PFSK-1 (cell line): ENCODE results near the gene NFKBIE. TPM values are rescaled to one million over a fixed set of nuclear protein-coding genes. Genes with fewer than 3 reads are reported as not detected.

Experiments
- FOXP2 ChIP-seq: optimal IDR thresholded peaks from 2 replicates; pipeline ENCODE3; 2011; ENCODE audit warnings: borderline replicate concordance, control low read depth, inconsistent platforms; ENCODE audit not compliant: insufficient read depth; ENCODE audit errors: extremely low read length, extremely low read depth
- POLR2AphosphoS5 ChIP-seq: IDR thresholded peaks from 2 replicates; pipeline ENCODE4 v1.6.1; 2012; ENCODE audit warnings: low read depth, mild to moderate bottlenecking, control low read depth, low read length, moderate library complexity
- SIN3A ChIP-seq: IDR thresholded peaks from 2 replicates; pipeline ENCODE4 v1.6.1; 2012; ENCODE audit warnings: mild to moderate bottlenecking, low read length, moderate library complexity, borderline replicate concordance; ENCODE audit not compliant: insufficient read depth
- TAF1 ChIP-seq: IDR thresholded peaks from 2 replicates; pipeline ENCODE4 v1.6.1; 2012; ENCODE audit warnings: low read length, control low read depth, borderline replicate concordance; ENCODE audit not compliant: insufficient read depth
- polyA plus RNA-seq: library from polyadenylated mRNA; unstranded; fragments of >200 nt; gene quantifications from one replicate; pipeline ENCODE4 v1.2.1, GENCODE V29; 2012; ENCODE audit warnings: low read depth, missing spikeins; ENCODE audit not compliant: insufficient read length
- TF ChIP-seq, protein P1 (sequence below), 2 experiments: IDR thresholded peaks; 2 replicates each; pipeline versions ENCODE4 v1.6.1 to v1.8.0; 2011 to 2012; ENCODE audit warnings: low read depth in 2 of 2, low read length in 2 of 2, control low read depth in 1 of 2, inconsistent platforms in 1 of 2, mild to moderate bottlenecking in 1 of 2, moderate library complexity in 1 of 2; ENCODE audit not compliant: insufficient read depth in 1 of 2

The NFKBIE gene
- 35.7 TPM for polyA plus RNA-seq

DNA sequence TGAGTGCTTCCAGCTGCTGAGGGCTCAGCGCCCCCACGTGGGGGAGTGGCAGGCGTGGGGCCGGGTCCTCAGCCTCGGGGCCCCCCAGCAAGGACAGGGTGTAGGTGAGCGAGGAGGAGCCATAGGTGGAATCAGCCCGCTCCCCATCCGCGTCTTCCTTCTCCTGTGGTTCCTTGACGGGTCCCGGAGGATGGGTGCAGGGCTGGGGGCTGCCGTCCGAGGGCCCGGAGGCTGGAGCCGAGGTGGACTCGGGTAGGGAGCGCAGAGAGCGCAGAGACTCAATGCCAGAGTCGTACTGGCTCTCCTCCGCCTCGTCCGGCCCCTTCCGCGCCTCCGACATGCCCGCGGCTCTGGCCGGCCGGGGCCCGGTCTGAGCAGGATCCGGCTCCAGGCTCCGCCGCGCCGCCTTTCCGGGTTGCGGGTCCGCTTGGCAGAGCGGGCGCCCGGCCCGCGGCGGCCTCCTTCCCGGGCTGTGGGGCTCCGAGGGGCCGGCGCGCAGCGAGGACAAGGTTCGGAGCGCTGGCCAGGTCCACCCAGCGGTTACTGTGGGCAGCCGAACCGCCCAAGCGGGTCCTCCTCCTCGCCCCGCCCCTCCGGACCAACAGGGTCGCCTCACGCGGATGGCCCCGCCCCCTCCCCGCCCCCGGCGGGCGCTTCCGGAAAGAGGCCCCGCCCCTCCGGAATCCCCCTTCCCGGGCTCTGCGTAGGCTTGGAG is at the start of gene NFKBIE:
Gene NFKBIE, minus strand, starts transcription at position 545 of the 715 bp plus-strand sequence. Its CDS starts 205 bp downstream, at position 340.
- TF ChIP-seq TAF1 (peak; percentile 88; the same call in 1 of the 2 replicates), POLR2AphosphoS5 (peak; percentile 95), FOXP2 (no peak), SIN3A (peak; percentile 60; the same call in 1 of the 2 replicates)
- TF ChIP-seq, protein P1, sequence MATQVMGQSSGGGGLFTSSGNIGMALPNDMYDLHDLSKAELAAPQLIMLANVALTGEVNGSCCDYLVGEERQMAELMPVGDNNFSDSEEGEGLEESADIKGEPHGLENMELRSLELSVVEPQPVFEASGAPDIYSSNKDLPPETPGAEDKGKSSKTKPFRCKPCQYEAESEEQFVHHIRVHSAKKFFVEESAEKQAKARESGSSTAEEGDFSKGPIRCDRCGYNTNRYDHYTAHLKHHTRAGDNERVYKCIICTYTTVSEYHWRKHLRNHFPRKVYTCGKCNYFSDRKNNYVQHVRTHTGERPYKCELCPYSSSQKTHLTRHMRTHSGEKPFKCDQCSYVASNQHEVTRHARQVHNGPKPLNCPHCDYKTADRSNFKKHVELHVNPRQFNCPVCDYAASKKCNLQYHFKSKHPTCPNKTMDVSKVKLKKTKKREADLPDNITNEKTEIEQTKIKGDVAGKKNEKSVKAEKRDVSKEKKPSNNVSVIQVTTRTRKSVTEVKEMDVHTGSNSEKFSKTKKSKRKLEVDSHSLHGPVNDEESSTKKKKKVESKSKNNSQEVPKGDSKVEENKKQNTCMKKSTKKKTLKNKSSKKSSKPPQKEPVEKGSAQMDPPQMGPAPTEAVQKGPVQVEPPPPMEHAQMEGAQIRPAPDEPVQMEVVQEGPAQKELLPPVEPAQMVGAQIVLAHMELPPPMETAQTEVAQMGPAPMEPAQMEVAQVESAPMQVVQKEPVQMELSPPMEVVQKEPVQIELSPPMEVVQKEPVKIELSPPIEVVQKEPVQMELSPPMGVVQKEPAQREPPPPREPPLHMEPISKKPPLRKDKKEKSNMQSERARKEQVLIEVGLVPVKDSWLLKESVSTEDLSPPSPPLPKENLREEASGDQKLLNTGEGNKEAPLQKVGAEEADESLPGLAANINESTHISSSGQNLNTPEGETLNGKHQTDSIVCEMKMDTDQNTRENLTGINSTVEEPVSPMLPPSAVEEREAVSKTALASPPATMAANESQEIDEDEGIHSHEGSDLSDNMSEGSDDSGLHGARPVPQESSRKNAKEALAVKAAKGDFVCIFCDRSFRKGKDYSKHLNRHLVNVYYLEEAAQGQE (IDR thresholded peaks at IDR 0.05; ENCODE audit: insufficient read depth in 1 of 2, low read depth in 2 of 2, low read length in 2 of 2), result peak; percentile 34 to 66; a peak in 3 of 4 replicates

- TF ChIP-seq FOXP2 (peak; percentile 81), TAF1 (peak; percentile 99), SIN3A (no peak), POLR2AphosphoS5 (peak; percentile 99)
- TF ChIP-seq, protein P1 (IDR thresholded peaks at IDR 0.05; ENCODE audit: insufficient read depth in 1 of 2, low read depth in 2 of 2, low read length in 2 of 2), result peak in 1 of 2 experiments; percentile 73; a peak in 2 of 4 replicates
Observed at GRCh38 chr6:44312901-44313788, 47.8 kb upstream of the NFKBIE start, which contains the start of gene AARS2. AARS2 (minus strand) TSS chr6:44313347; CDS start chr6:44313323, 24 bp downstream.

DNA sequence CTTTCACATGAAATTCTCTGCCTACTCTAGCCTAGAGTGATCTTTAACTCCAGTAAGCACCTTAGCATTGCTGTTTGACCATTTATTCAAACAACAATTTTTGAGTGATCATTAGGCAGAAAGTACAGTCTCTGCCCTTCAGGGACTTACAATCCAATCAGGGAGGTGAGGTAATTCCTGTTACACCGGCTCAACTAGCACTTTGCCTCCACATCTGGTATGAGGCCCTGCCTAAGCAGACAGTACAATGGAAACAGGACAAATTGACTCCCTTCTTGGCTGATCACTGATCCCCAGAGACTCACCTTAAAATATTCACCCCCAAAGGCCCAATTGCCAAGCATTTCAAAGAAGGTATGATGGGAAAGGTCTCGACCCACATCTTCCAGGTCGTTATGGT is 46.4 kb upstream of the NFKBIE start:
- no peak for TF ChIP-seq POLR2AphosphoS5
- TF ChIP-seq TAF1, result no peak
- no peak for TF ChIP-seq FOXP2
- TF ChIP-seq, protein P1 (IDR thresholded peaks at IDR 0.05; ENCODE audit: insufficient read depth in 1 of 2, low read depth in 2 of 2, low read length in 2 of 2), result no peak
- no peak for TF ChIP-seq SIN3A

GRCh38 chr6:44311304-44311703 is 46.0 kb upstream of the NFKBIE start:
- TF ChIP-seq, protein P1 (IDR thresholded peaks at IDR 0.05; ENCODE audit: insufficient read depth in 1 of 2, low read depth in 2 of 2, low read length in 2 of 2), result no peak
- TF ChIP-seq FOXP2 (no peak), TAF1 (no peak), POLR2AphosphoS5 (no peak), SIN3A (no peak)
